Neural cell (in vitro differentiated cells): ENCODE measurements around the gene TGFBR2. TPM values are rescaled to one million over a fixed set of nuclear protein-coding genes. Genes with fewer than 3 reads are reported as not detected.

Source experiments
- H2AFZ ChIP-seq: fragments of 200-600, 300-800 bp; sonication (generic), shearing (Covaris generic); 2 replicates; pipeline ENCODE4 v1.6.0; 2014; ENCODE audit warnings: low read depth, mild to moderate bottlenecking, antibody characterized with exemption, low read length, moderate library complexity
- H3F3A ChIP-seq: fragments of 200-600 bp; shearing (Covaris generic); 2 replicates; pipeline ENCODE4 v1.6.1; 2016; ENCODE audit warnings: mild to moderate bottlenecking, moderate library complexity, mixed read lengths, antibody characterized with exemption, low read length; ENCODE audit not compliant: insufficient read depth, poor library complexity, severe bottlenecking
- H3K27ac ChIP-seq: fragments of 200-600, 300-800 bp; sonication (generic), shearing (Covaris generic); 2 replicates; pipeline ENCODE4 v1.5.1; 2014; ENCODE audit warnings: mild to moderate bottlenecking, low read length, moderate library complexity
- H3K27me3 ChIP-seq: fragments of 300-800, 200-600 bp; sonication (generic), shearing (Covaris generic); 2 replicates; pipeline ENCODE4 v1.6.0; 2014; ENCODE audit warnings: mild to moderate bottlenecking, low read depth, low read length, moderate library complexity; ENCODE audit not compliant: insufficient read depth
- H3K36me3 ChIP-seq: fragments of 300-800, 200-600 bp; sonication (generic), shearing (Covaris generic); 2 replicates; pipeline ENCODE4 v1.5.1; 2014; ENCODE audit warnings: mild to moderate bottlenecking, antibody characterized with exemption, low read length, moderate library complexity; ENCODE audit not compliant: insufficient read depth
- H3K4me2 ChIP-seq: fragments of 300-800, 200-600 bp; sonication (generic), shearing (Covaris generic); 2 replicates; pipeline ENCODE4 v1.6.0; 2014; ENCODE audit warnings: mild to moderate bottlenecking, low read length
- H3K4me3 ChIP-seq: fragments of 300-800, 200-600 bp; sonication (generic), shearing (Covaris generic); 2 replicates; pipeline ENCODE4 v1.5.1; 2014; ENCODE audit warnings: mild to moderate bottlenecking, low read length, moderate library complexity
- H3K79me2 ChIP-seq: fragments of 200-600 bp; shearing (Covaris generic); replicated peaks from 2 replicates; pipeline ENCODE4 v1.6.0; 2014; ENCODE audit warnings: mild to moderate bottlenecking, low read length, moderate library complexity; ENCODE audit not compliant: insufficient read depth
- H3K9ac ChIP-seq: fragments of 300-800, 200-600 bp; sonication (generic), shearing (Covaris generic); 2 replicates; pipeline ENCODE4 v1.6.1; 2016; ENCODE audit warnings: mild to moderate bottlenecking, low read length, mixed read lengths
- H3K9me2 ChIP-seq: fragments of 200-600 bp; shearing (Covaris generic); 2 replicates; pipeline ENCODE4 v1.6.1; 2016; ENCODE audit warnings: mild to moderate bottlenecking, low read length, mixed read lengths; ENCODE audit not compliant: insufficient read depth
- H3K9me3 ChIP-seq: fragments of 200-600, 300-800 bp; sonication (generic), shearing (Covaris generic); 2 replicates; pipeline ENCODE4 v1.6.1; 2016; ENCODE audit warnings: mild to moderate bottlenecking, mixed run types, low read length, moderate library complexity, mixed read lengths
- H4K20me1 ChIP-seq: fragments of 200-600 bp; shearing (Covaris generic); 2 replicates; pipeline ENCODE4 v1.6.1; 2016; ENCODE audit warnings: mild to moderate bottlenecking, mixed run types; ENCODE audit not compliant: insufficient read depth
- CTCF ChIP-seq: fragments of 450-650 bp; IDR thresholded peaks from 2 replicates; pipeline ENCODE4 v1.5.1; 2014; ENCODE audit warnings: antibody characterized with exemption, mild to moderate bottlenecking, moderate library complexity; ENCODE audit not compliant: poor library complexity, severe bottlenecking
- EP300 ChIP-seq: fragments of 450-650 bp; conservative IDR thresholded peaks from 2 replicates; pipeline ENCODE4 v1.6.1; 2014; ENCODE audit warnings: antibody characterized with exemption, mild to moderate bottlenecking, moderate library complexity; ENCODE audit not compliant: poor library complexity, severe bottlenecking
- EZH2 ChIP-seq: fragments of 200-600, 300-800 bp; shearing (Covaris generic), sonication (generic); IDR thresholded peaks from 2 replicates; pipeline ENCODE4 v1.6.1; 2014; ENCODE audit warnings: antibody characterized with exemption, low read length, borderline replicate concordance, mild to moderate bottlenecking; ENCODE audit not compliant: insufficient read depth, poor library complexity, severe bottlenecking
- MXI1 ChIP-seq: fragments of 450-650 bp; conservative IDR thresholded peaks from 2 replicates; pipeline ENCODE4 v1.6.1; 2014; ENCODE audit warnings: antibody characterized with exemption, mild to moderate bottlenecking; ENCODE audit not compliant: poor library complexity, severe bottlenecking
- POLR2AphosphoS5 ChIP-seq: IDR thresholded peaks from 2 replicates; pipeline ENCODE4 v1.6.1; 2012
- RAD21 ChIP-seq: fragments of 450-650 bp; conservative IDR thresholded peaks from 2 replicates; pipeline ENCODE4 v1.6.1; 2014; ENCODE audit warnings: antibody characterized with exemption, mild to moderate bottlenecking, moderate library complexity
- REST ChIP-seq: IDR thresholded peaks from 2 replicates; pipeline ENCODE4 v1.6.1; 2012; ENCODE audit warnings: borderline replicate concordance
- SMC3 ChIP-seq: fragments of 450-650 bp; conservative IDR thresholded peaks from 2 replicates; pipeline ENCODE4 v1.6.1; 2014; ENCODE audit warnings: antibody characterized with exemption, mild to moderate bottlenecking, moderate library complexity; ENCODE audit not compliant: poor library complexity
- TAF1 ChIP-seq: IDR thresholded peaks from 2 replicates; pipeline ENCODE4 v1.6.1; 2012; ENCODE audit warnings: low read depth
- polyA plus RNA-seq: library from polyadenylated mRNA; depleted of rRNA; stranded (reverse); fragments of >200 nt; gene quantifications from 2 replicates; pipeline ENCODE4 v1.2.3, GENCODE V29; 2014

The TGFBR2 gene
- polyA plus RNA-seq, 1 donor from 2014 or later, result not detected

GRCh38 chr3:30684356-30684755 lies 78.0 kb downstream of the TGFBR2 start:
- no peaks in the 10 kb centered on the region for H3F3A ChIP-seq
- no peak overlapping the region for H3K9ac ChIP-seq
- no peaks in the 10 kb centered on the region for H3K9me3 ChIP-seq
- no peak overlapping the region for H2AFZ ChIP-seq
- H3K9me2 ChIP-seq, result no peaks in the 10 kb centered on the region
- H3K27ac ChIP-seq, result no peak overlapping the region
- H3K79me2 ChIP-seq, result no peaks in the 10 kb centered on the region
- H3K27me3 ChIP-seq, result no peaks in the 10 kb centered on the region
- H3K4me2 ChIP-seq, result no peak overlapping the region
- TF ChIP-seq CTCF, result no peak
- TF ChIP-seq TAF1, result no peak
- no peak for TF ChIP-seq MXI1
- TF ChIP-seq REST, result no peak
- TF ChIP-seq RAD21, result no peak
- no peak for TF ChIP-seq POLR2AphosphoS5
- TF ChIP-seq EP300, result no peak
- no peak for TF ChIP-seq EZH2
- TF ChIP-seq SMC3, result no peak
- no peak overlapping the region for H3K4me3 ChIP-seq
- H3K36me3 ChIP-seq, result no peaks in the 10 kb centered on the region
- no peaks in the 10 kb centered on the region for H4K20me1 ChIP-seq

- H3K9me2 ChIP-seq, result no peaks in the 10 kb centered on the region
- no peaks in the 10 kb centered on the region for H3K27me3 ChIP-seq
- no peaks in the 10 kb centered on the region for H3K36me3 ChIP-seq
- H3K4me2 ChIP-seq, result no peak overlapping the region
- H3K9me3 ChIP-seq, result no peaks in the 10 kb centered on the region
- no peak overlapping the region for H3K4me3 ChIP-seq
- H3K79me2 ChIP-seq, result no peaks in the 10 kb centered on the region
- no peak for TF ChIP-seq CTCF
- TF ChIP-seq POLR2AphosphoS5, result no peak
- no peak for TF ChIP-seq SMC3
- TF ChIP-seq TAF1, result no peak
- no peak for TF ChIP-seq EZH2
- no peak for TF ChIP-seq EP300
- H2AFZ ChIP-seq, result no peak overlapping the region
- no peaks in the 10 kb centered on the region for H3F3A ChIP-seq
- no peak overlapping the region for H3K27ac ChIP-seq
- no peak overlapping the region for H3K9ac ChIP-seq
- no peaks in the 10 kb centered on the region for H4K20me1 ChIP-seq
Measured at GRCh38 chr3:30685267-30685667, 78.9 kb downstream of the TGFBR2 start.
